ENCODE results near the gene PSMC5. TPM values are rescaled to one million over a fixed set of nuclear protein-coding genes. Genes with fewer than 3 reads are reported as not detected.
A peak's percentile ranks its signal among the peaks of the same experiment; 100 is the strongest.

The PSMC5 gene
- total RNA-seq, 1 donor from 2014 or later, result 124 TPM

DNA sequence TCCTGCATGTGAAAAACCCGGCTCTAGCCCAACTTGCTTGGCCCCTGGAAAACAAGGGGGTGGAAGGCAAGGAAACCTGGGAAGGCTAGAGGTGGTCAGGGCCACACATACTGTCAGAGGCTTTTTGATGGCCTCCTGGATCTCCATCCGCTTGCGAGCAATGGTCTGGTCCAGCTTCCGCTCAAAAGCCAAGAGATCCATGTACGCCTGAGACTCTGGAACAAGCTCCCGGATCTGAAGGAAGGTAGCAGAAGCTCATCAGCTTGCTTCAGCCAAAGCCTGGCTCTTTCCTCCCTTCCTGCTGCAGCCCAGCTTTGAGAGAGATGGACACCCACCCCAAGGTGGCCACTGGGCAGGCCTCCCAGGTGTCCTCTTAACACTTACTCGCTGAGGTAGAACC lies 9.6 kb downstream of the PSMC5 start:
- Mint-ChIP-seq H3K27me3 (ENCODE audit: unreplicated experiment) (peaks cover 6% of the 10 kb centered on the region), H3K27ac (ENCODE audit: unreplicated experiment) (no peak overlapping the region), H3K36me3 (ENCODE audit: low read depth, unreplicated experiment) (peaks cover 25% of the 10 kb centered on the region), H3K9me3 (ENCODE audit: unreplicated experiment) (no peaks in the 10 kb centered on the region), H3K4me3 (ENCODE audit: unreplicated experiment) (peak overlapping the region; percentile 68), H3K4me1 (ENCODE audit: unreplicated experiment) (peaks cover 17% of the 10 kb centered on the region)
- no peak for TF ChIP-seq CTCF (IDR thresholded peaks at IDR 0.05; ENCODE audit: unreplicated experiment)
- no peak for DNase-seq (ENCODE audit: low spot score)

GRCh38 chr17:63837480-63837879 lies 10.2 kb downstream of the PSMC5 start:
- TF ChIP-seq CTCF (IDR thresholded peaks at IDR 0.05; ENCODE audit: unreplicated experiment), result no peak
- Mint-ChIP-seq H3K4me1 (ENCODE audit: unreplicated experiment) (peaks cover 18% of the 10 kb centered on the region), H3K27me3 (ENCODE audit: unreplicated experiment) (peaks cover 4% of the 10 kb centered on the region), H3K27ac (ENCODE audit: unreplicated experiment) (no peak overlapping the region), H3K36me3 (ENCODE audit: low read depth, unreplicated experiment) (peaks cover 19% of the 10 kb centered on the region), H3K9me3 (ENCODE audit: unreplicated experiment) (no peaks in the 10 kb centered on the region), H3K4me3 (ENCODE audit: unreplicated experiment) (no peak overlapping the region)
- no peak for DNase-seq (ENCODE audit: low spot score)

DNA sequence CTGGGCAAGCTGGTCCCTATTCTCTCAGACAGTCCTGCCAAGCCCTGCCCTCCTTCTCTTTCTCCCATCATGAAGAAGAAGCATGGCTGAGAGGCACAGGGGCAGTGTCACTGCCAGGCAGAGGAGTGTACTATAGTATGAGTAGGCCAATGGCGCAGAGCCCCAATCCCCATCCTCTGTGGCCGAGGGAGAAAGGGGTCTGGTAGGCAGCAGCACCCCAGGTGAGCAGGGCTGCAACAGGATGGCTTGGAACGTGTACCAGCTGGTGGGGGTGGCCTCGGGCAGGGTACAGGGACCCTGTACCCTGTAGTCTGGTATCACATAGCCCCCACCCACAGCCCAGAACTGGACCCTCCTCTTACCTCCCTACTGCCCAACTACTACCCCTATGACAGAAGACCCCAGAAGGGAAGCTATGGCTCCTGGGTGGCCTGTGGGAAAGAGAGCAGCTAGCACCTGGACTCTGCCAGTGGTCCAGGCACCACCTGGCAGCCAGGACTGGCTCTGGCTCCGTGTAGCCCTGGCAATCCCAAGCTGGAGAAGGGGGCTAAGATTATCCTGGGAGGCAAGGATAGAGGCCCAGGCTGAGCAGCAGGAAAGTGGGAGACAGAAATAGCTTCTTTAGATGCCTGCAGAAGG lies 10.8 kb downstream of the PSMC5 start:
- Mint-ChIP-seq H3K4me3 (ENCODE audit: unreplicated experiment) (no peak overlapping the region), H3K9me3 (ENCODE audit: unreplicated experiment) (no peaks in the 10 kb centered on the region), H3K27me3 (ENCODE audit: unreplicated experiment) (peaks cover 4% of the 10 kb centered on the region), H3K27ac (ENCODE audit: unreplicated experiment) (no peak overlapping the region), H3K4me1 (ENCODE audit: unreplicated experiment) (peaks cover 18% of the 10 kb centered on the region), H3K36me3 (ENCODE audit: low read depth, unreplicated experiment) (peaks cover 19% of the 10 kb centered on the region)
- no peak for TF ChIP-seq CTCF (IDR thresholded peaks at IDR 0.05; ENCODE audit: unreplicated experiment)
- no peak for DNase-seq (ENCODE audit: low spot score)

DNA sequence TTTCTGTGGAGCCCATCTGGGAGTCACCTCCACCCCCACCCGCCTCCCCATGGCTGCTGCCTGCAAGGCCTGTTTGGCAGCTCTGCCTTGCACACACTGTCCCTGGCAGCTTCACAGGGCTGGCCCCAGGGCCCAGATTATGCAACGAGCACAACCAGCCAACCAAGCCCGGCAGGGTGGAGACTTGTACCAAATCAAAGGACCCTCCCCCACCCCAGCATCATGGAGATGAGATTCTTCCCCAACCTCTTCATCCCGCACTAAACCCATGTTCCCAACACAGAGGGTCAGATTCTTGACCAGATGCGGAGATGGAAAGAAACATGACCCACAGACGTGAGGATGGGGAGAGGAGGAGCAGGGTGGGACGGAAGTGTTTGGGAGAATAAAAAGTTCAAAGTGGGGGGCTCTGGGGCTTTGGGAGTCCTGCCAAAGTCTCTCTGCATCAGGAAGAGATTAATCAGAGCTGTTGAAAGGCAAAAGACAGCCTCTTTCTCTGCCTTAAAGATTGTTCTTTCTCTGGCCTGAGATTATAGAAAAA lies 11.5 kb downstream of the PSMC5 start:
- Mint-ChIP-seq H3K9me3 (ENCODE audit: unreplicated experiment) (no peaks in the 10 kb centered on the region), H3K36me3 (ENCODE audit: low read depth, unreplicated experiment) (peaks cover 14% of the 10 kb centered on the region), H3K27ac (ENCODE audit: unreplicated experiment) (no peak overlapping the region), H3K4me1 (ENCODE audit: unreplicated experiment) (peaks cover 20% of the 10 kb centered on the region), H3K4me3 (ENCODE audit: unreplicated experiment) (no peak overlapping the region), H3K27me3 (ENCODE audit: unreplicated experiment) (peaks cover 4% of the 10 kb centered on the region)
- TF ChIP-seq CTCF (IDR thresholded peaks at IDR 0.05; ENCODE audit: unreplicated experiment), result no peak
- DNase-seq (ENCODE audit: low spot score), result no peak

- H3K4me1 Mint-ChIP-seq (ENCODE audit: unreplicated experiment), result peaks cover 22% of the 10 kb centered on the region
- no peaks in the 10 kb centered on the region for H3K9me3 Mint-ChIP-seq (ENCODE audit: unreplicated experiment)
- no peak overlapping the region for H3K27ac Mint-ChIP-seq (ENCODE audit: unreplicated experiment)
- DNase-seq (ENCODE audit: low spot score), result no peak
- peak overlapping the region; percentile 99 for H3K4me3 Mint-ChIP-seq (ENCODE audit: unreplicated experiment)
- no peak for TF ChIP-seq CTCF (IDR thresholded peaks at IDR 0.05; ENCODE audit: unreplicated experiment)
- peaks cover 2% of the 10 kb centered on the region for H3K36me3 Mint-ChIP-seq (ENCODE audit: low read depth, unreplicated experiment)
- peaks cover 5% of the 10 kb centered on the region for H3K27me3 Mint-ChIP-seq (ENCODE audit: unreplicated experiment)
Measured at GRCh38 chr17:63840591-63841349, 13.5 kb downstream of the PSMC5 start.
